SIG-M5 treated with dmso at 0.1 percent for 504 hours (cell line): ENCODE measurements around the gene DAD1.

ENCODE experiments used
- DNase-seq: peaks from one replicate; lab custom pipeline; 2025; ENCODE audit not compliant: unreplicated experiment; lab: John Stamatoyannopoulos, UW

Gene DAD1

DNA sequence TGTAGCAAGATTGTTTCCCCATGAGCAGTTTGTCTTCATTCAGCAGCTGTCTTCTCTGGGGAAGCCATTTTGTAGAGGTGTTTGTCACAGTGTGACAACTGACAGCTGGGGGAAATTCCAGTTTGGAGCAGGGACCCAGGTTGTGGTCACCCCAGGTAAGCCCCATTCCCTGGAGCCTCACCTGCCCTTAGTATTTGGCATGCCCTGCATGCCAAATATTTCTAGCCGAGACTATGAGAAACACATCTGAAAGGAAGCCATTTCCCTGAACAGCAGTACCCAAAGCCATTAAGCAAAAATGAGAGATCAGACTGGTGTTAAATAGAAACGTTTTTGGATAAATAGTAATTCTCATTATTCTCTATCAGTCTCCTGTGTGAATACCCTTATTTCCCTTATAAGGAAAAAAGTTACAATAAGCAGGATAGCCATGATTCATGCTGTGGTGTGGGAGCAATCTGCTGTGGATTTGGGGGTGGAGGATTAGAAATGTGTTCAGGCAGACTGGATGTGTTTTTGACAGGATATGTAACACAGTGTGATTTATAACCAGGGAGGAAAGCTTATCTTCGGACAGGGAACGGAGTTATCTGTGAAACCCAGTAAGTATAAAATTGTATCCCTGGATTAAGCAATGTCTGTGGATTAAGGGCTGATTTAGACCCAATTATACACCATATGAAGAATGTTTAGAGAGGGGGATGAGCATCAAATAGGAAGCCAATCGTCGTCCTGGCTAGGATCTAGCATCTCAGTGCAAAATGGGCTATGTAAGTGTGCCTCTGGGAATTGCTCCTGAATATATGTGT lies 68.9 kb downstream of the DAD1 start:
- no peak for DNase-seq

DNA sequence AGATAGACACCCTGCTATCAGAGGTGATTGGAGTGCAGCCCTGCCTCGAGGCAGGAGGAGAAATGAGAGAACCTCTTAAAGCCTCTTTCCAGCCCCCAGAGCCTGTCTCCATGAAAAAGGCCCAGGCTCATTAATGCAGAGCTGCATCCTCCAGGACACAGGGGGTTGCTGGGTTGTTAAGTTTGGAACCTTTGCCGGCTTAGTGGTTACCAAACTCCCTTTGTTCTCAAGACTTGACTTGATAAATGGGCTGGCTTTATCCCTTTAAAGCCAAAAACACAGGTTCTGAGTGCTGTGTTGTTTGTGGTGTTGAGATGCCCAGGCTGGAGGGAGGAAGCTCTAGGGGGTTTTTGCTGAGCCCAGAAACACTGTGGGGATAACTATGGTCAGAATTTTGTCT lies 71.0 kb downstream of the DAD1 start:
- no peak for DNase-seq

DNA sequence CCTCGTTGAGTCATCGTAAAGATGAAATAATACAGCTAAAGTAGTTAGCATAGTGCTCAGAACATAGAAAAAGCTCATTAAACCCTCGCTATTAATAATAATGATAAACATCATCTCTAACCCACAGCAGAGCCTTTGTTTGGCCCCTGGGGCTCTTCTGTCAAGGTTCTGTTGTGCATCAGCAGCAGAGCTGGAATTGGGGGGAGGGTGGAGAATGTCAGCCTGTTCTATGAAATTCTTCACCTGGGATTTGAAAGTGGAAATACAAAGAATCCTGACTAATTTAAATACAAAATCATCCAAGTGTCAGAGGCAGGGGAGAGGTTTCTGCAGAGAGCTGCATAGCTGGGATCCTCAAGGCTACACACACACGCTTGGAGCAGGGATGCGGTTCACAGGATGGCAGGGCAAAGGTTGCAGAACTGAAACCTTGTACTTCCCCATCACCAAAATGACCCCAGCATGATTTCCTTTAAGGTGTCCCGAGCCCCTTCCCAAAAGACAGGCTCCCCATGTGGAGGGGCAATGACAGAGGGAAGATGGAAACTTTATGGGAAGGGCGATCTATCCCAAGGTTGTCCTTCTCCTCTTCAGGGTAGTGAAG lies 71.8 kb downstream of the DAD1 start:
- DNase-seq: no peak

DNA sequence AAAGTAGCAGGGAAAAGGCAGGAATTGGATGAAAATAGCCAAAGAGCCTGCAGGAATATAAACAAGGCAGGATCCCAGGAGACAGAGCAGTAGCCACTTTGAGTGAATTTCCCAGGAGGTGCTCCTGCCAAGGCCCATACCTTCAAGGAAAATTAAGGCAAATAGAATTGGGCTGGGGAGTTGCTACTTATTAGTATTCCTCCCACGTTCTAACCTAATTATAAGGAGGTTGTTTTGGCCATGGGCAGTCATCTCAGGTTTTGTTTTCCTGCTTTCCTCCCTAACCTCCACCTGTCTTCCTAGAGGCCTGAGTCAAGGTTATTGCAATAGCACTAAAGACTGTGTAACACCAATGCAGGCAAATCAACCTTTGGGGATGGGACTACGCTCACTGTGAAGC lies 73.1 kb downstream of the DAD1 start:
- DNase-seq: no peak
